ENCODE measurements around the gene CASP2. TPM values are rescaled to one million over a fixed set of nuclear protein-coding genes. Genes with fewer than 3 reads are reported as not detected.

Gene CASP2
- total RNA-seq, 1 experiment from 2014 or later: 65.3 TPM

GRCh38 chr7:143285806-143286521, 2.2 kb upstream of the CASP2 start:
- H3K4me3 Mint-ChIP-seq: no peak overlapping the region; a peak in 1 of 5 replicates
- H3K27ac ChIP-seq (ENCODE audit: insufficient read length, low read depth, low read length): no peak overlapping the region
- no peak for DNase-seq
- H3K4me2 ChIP-seq (ENCODE audit: insufficient read depth, insufficient read length, low read length): peak overlapping the region; percentile 61
- H2BK20ac ChIP-seq (ENCODE audit: low read depth, low read length, poor library complexity, severe bottlenecking): no peak overlapping the region
- no peak overlapping the region for H3K14ac ChIP-seq (ENCODE audit: insufficient read depth, low read length)
- H2BK12ac ChIP-seq (ENCODE audit: insufficient read length, low read depth, low read length): no peak overlapping the region
- no peak overlapping the region for H3K9ac ChIP-seq (ENCODE audit: extremely low read depth, insufficient read length, low read length)
- H4K8ac ChIP-seq (replicated peaks; ENCODE audit: insufficient read length, low read depth, low read length): no peak overlapping the region
- no peaks in the 10 kb centered on the region for H4K20me1 ChIP-seq (ENCODE audit: control insufficient read depth, insufficient read depth, insufficient read length)
- H2AFZ ChIP-seq (ENCODE audit: low read length): no peak overlapping the region
- no peak for TF ChIP-seq CTCF (conservative IDR thresholded peaks at IDR 0.05)
- no peak overlapping the region for H2AK5ac ChIP-seq (ENCODE audit: insufficient read length, low read length)
- H3K18ac ChIP-seq (ENCODE audit: insufficient read length, low read depth, low read length): no peak overlapping the region
- no peak overlapping the region for H3K4ac ChIP-seq (ENCODE audit: low read depth, low read length)
- H3K27ac Mint-ChIP-seq: no peak overlapping the region
- peaks cover 10% of the 10 kb centered on the region for H3K23me2 ChIP-seq (ENCODE audit: insufficient read length, low read depth, low read length, poor library complexity, severe bottlenecking)
- H3K36me3 Mint-ChIP-seq (ENCODE audit: insufficient read depth in 1 of 3, low read depth in 3 of 3): peaks cover 17 to 29% (median 22%) of the 10 kb centered on the region in 3 experiments
- peaks cover 16% of the 10 kb centered on the region; the same call in 1 of the 2 replicates for H3K79me2 ChIP-seq (ENCODE audit: insufficient read depth, low read length)
- no peak overlapping the region for H2BK15ac ChIP-seq (ENCODE audit: low read depth, low read length)
- no peak overlapping the region for H3K56ac ChIP-seq (ENCODE audit: insufficient read length, low read depth, low read length)
- H3K23ac ChIP-seq (ENCODE audit: insufficient read length, low read depth, low read length): no peak overlapping the region
- peaks cover 40 to 46% of the 10 kb centered on the region in 2 experiments for H3K4me1 Mint-ChIP-seq
- H3K4me1 ChIP-seq (ENCODE audit: insufficient read depth, low read length): peaks cover 9% of the 10 kb centered on the region; the same call in 1 of the 2 replicates
- WGBS (ENCODE audit: extremely low coverage, insufficient read length, low lambda C conversion rate): no CpG with 5 or more reads among the region's 11 CpGs
- no peaks in the 10 kb centered on the region for H3K79me1 ChIP-seq (ENCODE audit: insufficient read depth, low read depth, low read length, poor library complexity, severe bottlenecking)
- H2BK5ac ChIP-seq (ENCODE audit: insufficient read length, low read length): no peak overlapping the region
- peaks cover 10% of the 10 kb centered on the region for H3K9me3 ChIP-seq (ENCODE audit: control insufficient read depth, low read depth, low read length)
- no peak overlapping the region for H2BK120ac ChIP-seq (ENCODE audit: low read depth, low read length, poor library complexity, severe bottlenecking)
- peaks cover 41% of the 10 kb centered on the region for H3K27me3 Mint-ChIP-seq (ENCODE audit: low read depth)
- no peak overlapping the region for H4K5ac ChIP-seq (ENCODE audit: insufficient read length, low read depth, low read length)
- peaks cover 12 to 14% of the 10 kb centered on the region in 2 experiments for H3K9me3 Mint-ChIP-seq
- H4K91ac ChIP-seq (ENCODE audit: insufficient read length, low read depth, low read length): no peak overlapping the region
- no peak overlapping the region for H3T11ph ChIP-seq (ENCODE audit: low read length)
- peaks cover 10% of the 10 kb centered on the region; the same call in 1 of the 2 replicates for H3K27me3 ChIP-seq (ENCODE audit: insufficient read depth, low read length)
